Measurements from ENCODE around the gene MRPL10. TPM values are rescaled to one million over a fixed set of nuclear protein-coding genes. Genes with fewer than 3 reads are reported as not detected.

MRPL10 gene
- total RNA-seq, 2 experiments from 2014 or later = 49.0 to 51.4 TPM

GRCh38 chr17:47840742-47841487, 9.6 kb upstream of the MRPL10 start, which contains the start of gene SCRN2:
SCRN2 (minus strand) TSS chr17:47841273; CDS start chr17:47840843, 430 bp downstream.
- Histone ChIP-seq H3K4me1 (ENCODE audit: insufficient read depth, low read length) (peaks cover 38% of the 10 kb centered on the region), H3K27ac (ENCODE audit: low read depth in 1 of 2, low read length in 2 of 2) (peak within 1 kb of the TSS in 1 of 2 donors; percentile 47), H3K4me3 (ENCODE audit: low read length) (peak within 1 kb of the TSS; percentile 73), H3K9me3 (ENCODE audit: control insufficient read depth in 1 of 2, insufficient read depth in 1 of 2, low read length in 2 of 2) (no peaks in the 10 kb centered on the region), H3K27me3 (ENCODE audit: control insufficient read depth in 1 of 2, insufficient read depth in 2 of 2, low read length in 2 of 2) (peaks cover 17 to 19% of the 10 kb centered on the region in 2 experiments), H3K36me3 (ENCODE audit: insufficient read depth, low read length) (peaks cover 19% of the 10 kb centered on the region)
- intact Hi-C loops (cut with DNase I, micrococcal nuclease) = loop anchor here (1.0 to 10.0 kb wide), 5 partner anchors 49 to 778 kb away; partner anchors contain the start of genes CDK5RAP3 (in 1 of the 2), HOXB7 (in 1 of the 2) and HOXB8 (in 1 of the 2)
- H3K4me1 Mint-ChIP-seq (ENCODE audit: low read depth) = peaks cover 26% of the 10 kb centered on the region
- DNase-seq (peak; percentile 70 to 91 (median 84)), ATAC-seq (ENCODE audit: poor library complexity) (peak; percentile 89)
- ChIA-PET CTCF (interaction anchor here (0.6 to 2.4 kb wide), 17 partner anchors 10 to 778 kb away, joined by 3 to 66 read pairs (median 6); partner anchors contain the start of genes CDK5RAP3, LRRC46, MRPL10 and OSBPL7), POLR2A (interaction anchor here (0.9 to 4.6 kb wide), 13 partner anchors 9 to 130 kb away, joined by 3 to 46 read pairs (median 5); partner anchors contain the start of genes CDK5RAP3, LRRC46, MRPL10 and OSBPL7)
- H3K27ac Mint-ChIP-seq = peak within 1 kb of the TSS; percentile 41
- H3K36me3 Mint-ChIP-seq (ENCODE audit: low read depth) = no peaks in the 10 kb centered on the region
- peak; percentile 93 for TF ChIP-seq CTCF (IDR thresholded peaks at IDR 0.05)
- peak within 1 kb of the TSS; percentile 94 for H3K4me3 Mint-ChIP-seq
- H3K9me3 Mint-ChIP-seq = no peaks in the 10 kb centered on the region
- H3K27me3 Mint-ChIP-seq = peaks cover 22% of the 10 kb centered on the region

- ATAC-seq (ENCODE audit: poor library complexity) = no peak
These were observed 8.8 kb upstream of the MRPL10 start for GRCh38 chr17:47840001-47840741.

More at GRCh38 chr17:47840001-47840741, 8.8 kb upstream of the MRPL10 start:
- H3K27me3 Mint-ChIP-seq = peaks cover 15% of the 10 kb centered on the region
- CTCF ChIA-PET = interaction anchor here (0.9 to 2.4 kb wide), 6 partner anchors 9 to 131 kb away, joined by 6 to 66 read pairs (median 14); partner anchors contain the start of genes CDK5RAP3, LRRC46, MRPL10 and OSBPL7
- no peak overlapping the region for H3K27ac ChIP-seq (ENCODE audit: low read depth in 1 of 2, low read length in 2 of 2)
- peak overlapping the region; percentile 73 for H3K4me3 ChIP-seq (ENCODE audit: low read length)
- no peak overlapping the region for H3K27ac Mint-ChIP-seq
- TF ChIP-seq CTCF (IDR thresholded peaks at IDR 0.05) = no peak
- H3K27me3 ChIP-seq (ENCODE audit: control insufficient read depth in 1 of 2, insufficient read depth in 2 of 2, low read length in 2 of 2) = peaks cover 10 to 11% of the 10 kb centered on the region in 2 experiments
- no peaks in the 10 kb centered on the region for H3K36me3 Mint-ChIP-seq (ENCODE audit: low read depth)
- peaks cover 46% of the 10 kb centered on the region for H3K4me1 ChIP-seq (ENCODE audit: insufficient read depth, low read length)
- intact Hi-C loops (cut with DNase I, micrococcal nuclease) = loop anchor here (2.0 to 10.0 kb wide), 3 partner anchors 131 to 775 kb away; partner anchors contain the start of genes CDK5RAP3 (in 1 of the 2), HOXB7 (in 1 of the 2) and HOXB8 (in 1 of the 2)
- no peaks in the 10 kb centered on the region for H3K9me3 ChIP-seq (ENCODE audit: control insufficient read depth in 1 of 2, insufficient read depth in 1 of 2, low read length in 2 of 2)
- H3K36me3 ChIP-seq (ENCODE audit: insufficient read depth, low read length) = peaks cover 19% of the 10 kb centered on the region
- POLR2A ChIA-PET = interaction anchor here (0.8 to 4.6 kb wide), 8 partner anchors 8 to 131 kb away, joined by 4 to 46 read pairs (median 6); partner anchors contain the start of genes CDK5RAP3, LRRC46, MRPL10 and OSBPL7
- H3K4me3 Mint-ChIP-seq = peak overlapping the region; percentile 94
- no peak for DNase-seq
- peaks cover 34% of the 10 kb centered on the region for H3K4me1 Mint-ChIP-seq (ENCODE audit: low read depth)
- H3K9me3 Mint-ChIP-seq = no peaks in the 10 kb centered on the region
